T follicular helper cell (primary cell): ENCODE measurements around the gene CAMK2A.
"Not testable (repeated sequence)": the region's sequence is repeated elsewhere in the genome, so short reads cannot be mapped to it uniquely, and the experiment has no call there.

Experiments
- DNase-seq: peaks from one replicate; pipeline ENCODE4 v3.0.0-alpha.2; 2020; ENCODE audit warnings: low read depth

CAMK2A gene

DNA sequence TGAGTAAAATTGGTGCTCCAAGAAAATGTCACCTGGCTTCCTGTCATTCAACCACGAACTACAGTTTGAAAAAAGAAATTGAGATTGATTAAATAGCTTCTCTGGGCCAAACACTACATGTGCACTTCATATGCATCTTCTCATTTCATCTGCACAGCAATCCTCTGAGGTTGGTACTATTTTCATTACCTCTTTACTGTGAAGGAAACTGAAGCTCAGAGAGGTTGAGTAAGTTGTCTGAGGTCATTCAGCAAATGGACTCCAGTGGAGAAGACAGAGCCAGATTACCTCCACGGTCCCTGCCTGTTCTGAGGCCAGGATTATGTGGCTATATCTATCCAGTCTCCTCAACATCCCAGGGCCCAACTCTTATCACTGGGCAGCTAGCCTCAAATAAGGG lies 53.3 kb downstream of the CAMK2A start:
- no peak for DNase-seq

DNA sequence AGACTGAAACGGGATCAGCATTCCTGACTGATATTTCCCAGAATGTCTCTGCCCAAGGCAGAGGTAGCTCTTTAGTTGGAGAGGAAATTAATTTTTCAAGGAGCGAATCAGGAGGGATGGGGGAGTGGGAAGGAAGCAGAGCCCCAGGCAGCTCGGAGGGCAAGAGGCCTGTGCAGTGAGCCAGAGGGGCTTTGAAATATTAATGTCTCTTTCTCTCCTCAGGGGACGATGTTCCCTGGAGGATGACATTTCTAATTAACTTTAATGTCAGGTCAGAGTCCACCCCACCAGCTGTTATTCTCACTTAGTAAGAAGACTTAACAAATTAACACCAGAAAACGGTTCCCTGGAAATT lies 54.1 kb downstream of the CAMK2A start:
- no peak for DNase-seq

DNA sequence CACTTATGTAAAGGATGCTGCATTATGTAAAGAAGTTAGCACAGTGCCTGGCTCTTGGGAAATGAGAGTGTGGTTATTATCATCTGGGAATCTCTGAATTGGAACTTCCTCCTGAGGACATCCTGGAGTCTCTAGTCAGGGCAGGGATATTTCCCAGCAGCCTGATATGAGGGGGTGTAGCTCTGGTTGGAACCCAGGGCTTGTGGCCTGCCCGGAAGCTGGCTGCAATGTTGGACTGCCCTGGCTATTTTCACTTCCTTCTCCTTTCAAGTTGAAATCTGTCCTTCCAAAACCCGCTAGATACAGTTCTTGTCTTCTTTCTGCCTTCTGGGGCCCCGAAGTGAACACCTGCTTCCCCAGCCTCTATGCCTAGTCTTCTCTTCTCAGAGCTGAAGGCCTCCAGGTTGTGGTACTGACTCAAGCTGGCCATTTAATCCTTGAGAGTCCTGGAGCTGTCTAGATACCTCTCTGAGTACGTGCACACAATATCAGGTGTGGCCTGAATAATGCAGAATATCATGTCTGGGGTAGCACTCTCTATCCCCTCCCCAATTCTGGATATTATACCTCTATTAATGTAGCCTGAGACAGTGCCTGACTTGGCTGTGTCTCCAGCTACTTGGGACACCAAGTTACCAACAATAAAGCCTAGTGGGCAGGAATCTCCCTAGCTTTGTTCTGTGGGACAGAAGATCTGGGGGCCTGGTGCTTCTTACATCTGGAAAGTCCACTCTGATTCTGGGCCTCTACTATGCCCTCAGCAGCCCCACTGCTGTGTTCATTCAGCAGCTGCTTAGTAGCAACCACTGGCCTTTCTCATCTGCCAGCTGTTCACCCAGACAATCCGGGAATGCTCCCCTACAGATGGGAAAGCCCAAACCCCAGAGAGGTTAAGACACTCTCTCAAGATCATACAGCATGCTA lies 54.7 kb downstream of the CAMK2A start:
- no peak for DNase-seq

DNA sequence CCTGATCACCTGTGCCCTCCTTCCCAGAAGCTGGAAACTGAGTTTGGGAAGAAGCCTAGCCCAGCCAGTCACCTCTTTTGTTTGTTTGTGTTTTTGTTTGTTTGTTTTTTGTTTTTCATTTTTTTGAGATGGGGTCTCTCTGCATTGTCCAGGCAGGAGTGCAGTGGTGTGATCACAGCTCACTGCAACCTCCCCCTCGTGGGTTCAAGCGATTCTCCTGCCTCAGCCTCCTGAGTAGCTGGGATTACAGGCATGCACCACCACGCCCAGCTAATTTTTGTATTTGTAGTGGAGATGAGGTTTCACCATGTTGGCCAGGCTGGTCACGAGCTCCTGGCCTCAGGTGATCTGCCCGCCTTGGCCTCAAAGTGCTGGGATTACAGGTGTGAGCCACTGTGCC lies 55.9 kb downstream of the CAMK2A start:
- not testable (repeated sequence) for DNase-seq

DNA sequence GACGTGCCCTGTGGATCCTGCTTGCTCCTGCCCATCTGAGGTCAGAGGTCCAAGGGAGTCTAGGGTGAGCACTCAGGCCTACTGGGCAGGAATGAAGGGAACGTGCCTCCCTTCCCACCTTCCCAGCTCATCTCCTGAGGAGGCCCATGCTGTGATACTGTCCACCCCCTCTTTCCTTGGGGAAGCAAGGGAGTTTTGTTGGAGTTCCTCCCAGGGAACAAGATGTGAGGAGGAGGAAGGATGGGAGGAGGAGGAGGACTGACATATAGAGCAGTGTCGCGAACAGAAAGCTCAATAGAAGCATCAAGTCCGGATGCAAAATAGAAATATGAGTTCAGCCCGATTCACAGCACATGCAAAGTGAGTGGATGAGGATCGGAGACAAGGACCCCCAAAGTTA lies 58.7 kb downstream of the CAMK2A start:
- no peak for DNase-seq

DNA sequence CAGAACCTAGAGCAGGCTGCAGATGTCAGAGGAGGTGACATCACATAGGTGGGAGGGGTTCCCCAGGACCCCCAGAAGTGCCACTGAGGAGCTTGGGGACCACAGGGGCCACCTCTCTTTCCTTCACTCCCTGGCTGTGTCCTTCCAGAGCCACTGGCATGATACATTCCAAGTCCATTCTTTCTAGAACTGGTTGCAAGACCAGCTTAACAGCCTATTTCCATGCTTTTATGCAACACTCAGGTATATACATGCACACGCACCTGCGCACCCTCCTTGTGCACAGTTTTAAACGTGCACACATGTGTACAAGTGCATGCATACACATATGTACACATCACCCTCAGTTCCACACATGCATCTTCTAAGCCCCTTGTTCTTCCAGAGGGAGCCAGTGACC lies 60.0 kb downstream of the CAMK2A start:
- DNase-seq = no peak

DNA sequence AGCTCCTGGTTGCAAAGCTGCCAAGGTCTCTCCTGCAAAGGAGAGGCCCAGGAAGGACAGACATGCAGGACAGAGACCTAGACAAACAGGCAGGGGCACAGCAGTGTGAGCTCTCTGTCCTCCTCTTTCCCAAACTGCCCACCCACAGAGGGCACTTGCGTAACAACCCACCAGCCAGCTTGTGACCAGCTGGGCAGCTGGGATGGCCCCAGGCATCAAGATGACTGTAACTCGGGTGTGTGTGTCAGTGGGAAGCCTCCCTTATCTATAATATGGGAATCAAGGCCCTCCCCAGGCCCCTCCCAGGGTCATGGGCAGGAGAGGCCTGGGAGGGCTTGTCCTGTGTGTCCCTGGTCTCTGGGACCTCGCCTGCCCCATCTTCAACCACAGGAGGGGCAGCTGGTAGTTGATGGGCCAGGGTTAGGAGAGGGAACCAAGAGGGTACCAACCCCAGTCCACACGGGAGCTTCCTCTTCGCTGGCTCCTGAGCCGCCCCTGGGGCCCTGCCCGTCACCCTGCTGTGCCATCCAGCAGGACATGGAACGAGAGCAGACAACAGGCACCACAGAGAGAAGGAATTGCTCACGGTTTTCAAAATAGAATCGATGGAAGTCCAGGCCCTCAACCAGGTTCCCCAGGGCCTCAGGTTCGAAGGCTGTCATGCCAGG lies 61.8 kb downstream of the CAMK2A start:
- DNase-seq = no peak

DNA sequence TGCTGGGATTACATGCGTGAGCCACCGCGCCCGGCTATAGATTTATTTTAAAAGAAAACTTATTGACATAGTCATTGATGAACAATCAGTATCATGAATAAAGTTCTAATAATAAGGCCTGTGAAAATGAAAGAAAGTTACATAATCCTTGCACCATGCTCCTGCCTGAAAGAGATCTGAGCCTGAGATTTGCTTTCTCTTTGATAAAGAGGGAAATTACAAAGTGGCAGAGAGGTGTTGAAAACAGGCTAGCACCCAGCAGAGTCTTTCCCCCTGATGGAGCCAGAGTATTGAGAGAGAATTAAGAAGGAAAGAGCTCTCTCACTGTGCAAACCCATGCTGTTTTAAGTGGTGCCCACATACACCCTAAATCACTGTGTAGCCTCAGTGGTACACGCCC lies 62.5 kb downstream of the CAMK2A start:
- DNase-seq = no peak

DNA sequence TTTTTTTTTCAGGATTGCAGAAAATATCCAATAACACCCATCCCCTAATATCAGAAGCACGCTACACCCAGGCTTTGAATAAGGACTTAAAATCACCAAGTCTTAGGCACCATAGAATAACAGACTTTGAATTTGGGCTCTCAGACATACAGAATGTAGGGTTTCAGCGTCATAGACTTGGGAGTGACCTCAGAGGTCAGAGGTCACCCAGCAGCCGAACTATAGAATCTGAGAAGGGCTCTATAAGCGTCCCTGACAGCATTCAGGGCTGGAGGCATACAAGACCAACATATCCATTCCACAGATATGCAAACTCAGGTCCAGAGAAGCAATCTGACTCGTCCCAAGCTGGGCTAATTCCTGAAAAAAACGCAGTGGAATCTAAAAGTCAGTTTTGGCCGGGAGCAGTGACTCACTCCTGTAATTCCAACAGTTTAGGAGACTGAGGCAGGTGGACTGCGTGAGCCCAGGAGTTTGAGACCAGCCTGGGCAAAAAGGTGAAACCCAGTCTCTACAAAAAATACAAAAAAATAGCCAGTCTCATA lies 65.0 kb downstream of the CAMK2A start:
- DNase-seq = no peak

DNA sequence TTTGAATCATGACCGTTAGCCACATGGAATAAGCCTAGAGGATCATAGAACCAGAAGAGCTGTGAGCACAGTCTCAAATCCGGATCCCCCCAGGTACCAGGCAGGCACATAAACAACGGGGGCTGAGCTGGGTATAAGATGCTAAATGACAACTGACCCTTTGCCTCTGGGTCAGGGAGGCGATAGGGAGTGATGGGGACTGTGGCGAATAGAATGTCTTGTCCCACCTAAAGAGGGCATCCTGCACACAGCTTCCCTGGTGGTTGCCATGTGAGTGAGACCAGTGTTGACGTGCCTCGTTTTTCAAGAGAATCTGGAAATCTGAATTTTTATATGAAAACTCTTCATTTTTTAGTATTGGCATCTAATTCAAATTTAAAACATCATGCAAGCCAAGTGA lies 66.1 kb downstream of the CAMK2A start:
- no peak for DNase-seq

DNA sequence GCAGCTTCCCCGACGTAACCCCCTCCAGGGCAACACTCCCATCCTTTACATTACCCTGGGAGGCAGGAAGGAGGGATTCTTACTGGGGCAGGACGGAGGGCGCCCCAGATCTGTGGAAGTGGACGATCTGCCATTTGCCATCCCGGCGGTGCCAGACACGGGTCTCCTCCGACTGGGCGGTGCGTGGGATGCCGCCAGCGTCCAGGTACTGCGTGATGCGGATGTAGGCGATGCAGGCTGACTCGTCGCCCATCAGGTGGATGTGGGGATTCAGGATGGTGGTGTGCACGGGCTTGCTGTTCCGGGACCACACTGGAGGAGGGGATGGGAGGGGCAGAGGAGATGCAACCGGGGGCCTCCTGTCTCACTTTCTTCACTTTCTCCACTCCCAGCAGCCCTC lies 66.7 kb downstream of the CAMK2A start:
- DNase-seq = no peak

DNA sequence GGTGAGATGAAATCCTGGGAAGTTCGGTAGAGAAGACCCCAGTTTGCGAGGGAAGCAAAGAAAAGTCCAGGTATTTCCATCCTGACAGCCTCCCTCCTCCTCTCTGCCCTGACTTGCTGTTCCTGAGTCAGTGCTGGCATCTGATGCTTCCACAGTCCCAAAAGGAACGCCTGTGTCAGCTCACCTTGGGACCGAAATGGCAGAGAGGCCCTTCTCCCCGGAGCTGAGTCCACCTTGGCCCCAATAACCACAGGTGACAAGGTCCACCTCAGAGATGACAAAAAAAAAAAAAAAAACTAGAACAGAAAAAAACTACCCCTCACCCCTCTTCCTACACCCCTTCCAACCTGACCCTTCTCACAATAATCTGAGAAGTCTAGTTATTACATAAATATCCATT lies 68.1 kb downstream of the CAMK2A start:
- no peak for DNase-seq

DNA sequence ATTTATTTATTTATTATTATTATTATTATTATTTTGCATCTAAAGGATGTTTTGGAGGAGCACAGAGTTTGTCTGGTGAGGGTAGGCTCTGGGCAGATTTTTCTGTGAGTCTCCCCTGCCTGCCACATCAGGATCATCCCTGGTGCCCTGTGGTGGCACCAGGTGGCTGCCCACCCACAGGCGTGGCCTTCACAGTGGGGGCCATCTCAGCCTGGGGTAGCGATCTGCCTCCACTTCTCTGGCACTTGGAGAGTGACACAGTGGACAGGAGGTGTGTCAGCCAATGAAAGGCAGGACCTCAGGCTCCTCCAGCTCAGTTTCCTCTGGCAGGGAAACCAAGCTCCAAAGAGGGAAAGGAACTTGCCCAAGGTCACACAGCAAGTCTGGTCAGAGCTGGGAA lies 69.7 kb downstream of the CAMK2A start:
- no peak for DNase-seq

DNA sequence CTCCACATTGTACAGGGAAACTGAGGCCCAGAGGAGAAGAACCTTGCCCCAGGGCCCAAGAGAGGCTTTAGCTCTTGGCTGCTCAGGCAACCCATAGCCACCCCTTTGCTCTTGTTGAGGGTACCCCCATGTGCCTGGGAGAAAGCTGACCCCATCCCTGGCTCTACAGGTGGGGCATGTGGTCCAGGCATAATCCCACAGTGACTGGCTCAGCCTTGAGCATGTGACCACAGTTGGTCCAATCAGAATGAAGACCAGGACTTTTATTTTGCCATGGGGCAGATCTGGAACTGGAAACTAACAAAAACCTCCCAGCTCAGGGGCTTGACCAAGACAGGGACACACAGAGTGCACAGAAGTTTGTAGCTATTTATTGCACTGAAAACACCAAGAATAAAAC lies 70.4 kb downstream of the CAMK2A start:
- DNase-seq = no peak

DNA sequence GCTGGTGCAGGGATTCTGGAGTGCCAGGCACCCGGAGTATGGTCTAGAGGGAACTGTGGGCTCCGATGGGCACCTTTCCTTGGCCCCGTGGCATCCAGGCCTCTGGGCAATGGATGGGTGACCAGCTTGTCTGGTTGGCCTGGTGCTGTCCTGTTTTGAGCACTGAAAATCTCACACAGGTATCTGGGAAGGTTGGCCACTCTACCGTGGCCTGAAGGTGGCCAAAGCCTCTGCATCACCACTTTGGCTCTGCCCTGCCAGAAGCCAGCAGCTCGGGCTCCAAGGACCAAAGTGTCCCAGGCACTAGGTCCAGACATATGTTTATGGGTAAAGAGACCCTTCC lies 70.9 kb downstream of the CAMK2A start:
- no peak for DNase-seq

DNA sequence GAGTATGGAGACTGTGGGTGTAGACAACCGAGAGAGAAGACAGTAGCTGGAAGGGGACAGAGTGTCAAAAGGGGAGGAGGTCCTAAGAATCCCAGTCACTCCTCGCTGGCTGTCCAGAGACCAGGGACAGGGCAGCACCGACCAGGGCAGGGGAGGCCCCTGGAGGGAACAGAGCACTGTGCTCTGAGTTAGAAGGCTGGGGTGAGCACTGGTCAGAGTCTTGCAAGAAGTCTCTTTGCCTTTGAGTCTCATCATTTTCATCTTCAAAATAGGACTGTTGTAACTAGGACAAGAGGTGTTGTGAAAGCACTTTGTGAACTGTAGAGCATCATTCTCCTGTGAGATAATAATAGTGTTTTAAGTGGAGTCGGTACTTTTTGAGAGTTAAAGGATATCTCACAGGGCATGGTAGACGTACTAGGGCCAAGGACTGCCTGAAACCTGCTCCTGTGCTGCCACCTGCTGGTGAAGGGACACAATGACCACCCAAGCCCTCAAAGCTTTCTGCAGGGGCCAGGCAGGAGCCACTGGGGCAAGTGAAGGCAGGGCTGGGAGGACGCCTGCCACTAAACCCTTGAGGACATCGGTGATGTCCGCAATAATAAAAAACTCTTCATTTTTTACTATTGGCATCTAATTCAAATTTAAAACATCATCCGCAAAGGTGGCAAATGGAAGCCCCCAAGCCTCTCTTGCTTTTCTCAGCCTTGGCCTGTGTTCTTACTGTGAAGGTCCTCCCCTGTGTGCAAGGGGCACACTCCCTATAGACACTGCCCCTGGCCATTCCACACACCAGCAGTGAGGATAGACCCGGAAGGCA lies 71.5 kb downstream of the CAMK2A start:
- peak; percentile 64 for DNase-seq

DNA sequence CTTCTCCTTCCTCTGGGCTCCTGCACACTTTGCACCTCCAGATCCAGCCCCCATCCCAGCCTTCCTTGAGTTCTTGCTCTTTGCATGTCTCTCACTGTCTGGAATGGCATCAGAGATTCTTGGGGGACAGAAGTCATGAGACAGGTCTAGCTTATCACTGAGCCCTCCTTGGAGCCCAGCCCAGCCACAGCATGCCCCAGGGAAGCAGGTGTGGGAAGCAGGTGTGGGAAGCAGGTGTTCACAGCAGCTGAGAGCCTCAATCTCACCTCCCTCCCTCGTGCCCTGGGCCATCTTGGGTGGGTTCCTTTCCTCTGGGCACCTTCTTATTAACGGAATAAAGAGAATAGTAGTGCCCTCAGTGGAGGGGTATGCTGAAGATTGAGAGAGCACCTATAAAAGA lies 72.5 kb downstream of the CAMK2A start:
- no peak for DNase-seq

DNA sequence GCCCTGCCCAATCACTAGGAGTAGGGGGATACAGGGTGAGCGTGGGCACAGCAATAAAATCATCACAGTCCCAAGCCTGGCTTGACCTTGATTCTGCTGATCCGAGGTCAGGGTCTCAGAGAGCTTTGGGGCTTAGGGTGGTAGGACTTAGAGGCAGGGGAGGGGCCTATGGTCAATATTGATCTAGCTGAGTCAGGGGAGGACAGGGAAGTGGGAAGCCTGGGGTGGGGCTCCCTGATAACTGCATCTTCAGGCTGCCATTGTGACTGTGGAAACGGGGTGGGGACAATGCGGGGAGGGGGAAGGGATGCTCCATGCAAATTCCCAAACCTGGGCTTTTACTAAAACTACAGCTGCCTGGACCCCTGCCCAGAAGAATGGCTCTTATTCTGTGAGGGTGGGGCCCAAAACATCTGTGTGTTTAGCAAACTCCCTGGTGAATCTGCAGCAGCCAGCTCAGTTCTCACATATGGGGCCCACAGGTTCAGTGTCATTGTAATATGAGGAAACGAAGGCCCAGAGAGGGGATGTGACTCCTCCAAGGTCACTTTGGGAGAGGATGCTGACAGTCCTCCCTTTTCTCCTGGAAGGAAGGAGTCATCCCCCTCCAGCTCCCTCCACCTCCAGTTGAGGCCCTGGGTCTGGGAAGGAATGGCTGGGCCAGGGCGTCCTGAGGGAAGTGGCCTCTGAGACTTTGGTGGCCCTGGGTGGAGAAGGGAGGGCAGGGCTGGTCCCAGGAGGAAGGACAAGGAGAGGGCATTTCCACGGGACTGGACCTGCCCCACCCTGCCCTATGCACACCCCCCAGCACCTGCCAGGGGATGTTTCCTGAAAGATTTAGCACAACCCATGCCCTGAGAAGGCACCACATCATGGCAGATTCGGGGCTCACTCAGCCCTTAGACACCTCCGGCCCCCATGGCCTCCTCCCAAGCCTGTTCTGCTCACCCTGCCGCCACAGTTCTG lies 73.3 kb downstream of the CAMK2A start:
- no peak for DNase-seq

DNA sequence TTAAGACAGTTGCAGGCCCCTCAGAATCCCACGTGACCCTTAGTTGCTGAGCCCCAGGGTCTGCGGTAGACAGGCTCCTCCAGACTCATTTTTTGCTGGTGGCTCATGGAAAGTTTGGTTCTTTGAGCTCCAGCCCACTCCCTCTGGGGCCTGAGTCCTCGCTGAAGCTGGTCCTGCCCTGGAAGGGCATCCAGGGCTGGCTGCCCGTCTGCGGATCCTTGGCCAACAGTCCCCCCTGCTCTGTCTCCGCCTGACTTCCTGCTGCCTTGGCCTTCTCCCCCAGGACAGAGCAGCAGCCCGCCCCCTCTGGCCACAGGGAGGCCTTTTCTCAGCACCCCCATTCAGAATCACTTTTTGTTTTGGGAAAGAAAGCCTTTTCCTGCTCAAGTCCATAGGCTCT lies 75.3 kb downstream of the CAMK2A start:
- DNase-seq = no peak

DNA sequence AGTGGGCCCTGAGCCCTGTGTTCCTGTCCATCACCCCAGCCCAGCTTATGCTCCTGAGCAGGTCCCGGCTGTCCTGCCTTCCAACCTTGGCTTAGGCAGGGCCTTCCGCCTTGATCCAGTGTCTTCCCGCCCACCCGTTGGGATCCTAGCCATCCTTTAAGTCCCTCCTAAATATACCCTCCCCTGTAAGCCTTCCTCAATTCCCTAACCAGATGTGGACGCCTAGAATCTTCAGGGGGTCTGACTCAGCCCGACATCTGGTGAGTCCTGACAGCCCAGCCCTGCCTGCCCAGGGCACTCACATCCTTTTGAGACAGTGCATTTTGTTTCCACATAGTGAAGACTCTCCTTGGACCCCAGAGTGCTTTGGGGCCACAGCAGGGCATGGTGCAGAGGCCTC lies 76.0 kb downstream of the CAMK2A start:
- no peak for DNase-seq
